Astrocyte of the hippocampus (primary cell): Measurements from ENCODE around the gene SGPP2.

ENCODE experiments used
- DNase-seq: peaks from one replicate; pipeline ENCODE4 v3.0.0; 2011; ENCODE audit warnings: low read depth, low spot score

SGPP2 gene

GRCh38 chr2:222470802-222471468, 46.6 kb downstream of the SGPP2 start:
- DNase-seq = no peak

DNA sequence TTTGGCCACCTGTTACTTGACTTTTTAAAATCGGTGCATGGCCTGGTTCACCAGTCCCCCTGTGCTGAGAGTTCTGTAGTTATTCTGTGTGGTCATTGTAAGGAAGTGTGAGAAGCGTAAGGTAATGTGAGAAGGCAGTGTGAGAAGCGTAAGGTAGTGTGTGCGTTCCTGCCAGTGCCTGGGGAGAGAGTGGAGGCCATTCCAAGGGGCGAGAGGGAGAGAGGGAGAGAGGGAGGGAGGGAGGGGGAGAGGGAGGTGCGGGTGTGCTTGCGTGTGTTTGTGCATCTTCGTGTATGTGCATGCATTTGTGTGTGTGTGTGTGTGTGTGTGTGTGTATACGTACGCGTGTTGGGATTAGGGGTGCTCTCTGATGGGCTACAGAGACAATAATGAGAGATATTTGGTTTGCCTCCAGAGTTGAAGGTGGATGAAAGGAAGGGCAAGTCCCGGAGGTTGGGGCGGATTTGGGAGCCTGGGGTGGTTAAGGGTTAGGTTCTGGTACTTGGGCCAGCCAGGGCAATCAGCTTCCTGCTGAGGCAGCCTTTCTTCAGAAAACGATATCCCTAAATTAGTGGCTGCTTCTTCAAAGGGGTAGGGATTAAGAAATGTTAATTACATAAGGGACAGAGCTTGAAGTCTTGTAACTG, 53.7 kb downstream of the SGPP2 start:
- DNase-seq = no peak

GRCh38 chr2:222479859-222480258, 55.5 kb downstream of the SGPP2 start:
- DNase-seq = no peak

DNA sequence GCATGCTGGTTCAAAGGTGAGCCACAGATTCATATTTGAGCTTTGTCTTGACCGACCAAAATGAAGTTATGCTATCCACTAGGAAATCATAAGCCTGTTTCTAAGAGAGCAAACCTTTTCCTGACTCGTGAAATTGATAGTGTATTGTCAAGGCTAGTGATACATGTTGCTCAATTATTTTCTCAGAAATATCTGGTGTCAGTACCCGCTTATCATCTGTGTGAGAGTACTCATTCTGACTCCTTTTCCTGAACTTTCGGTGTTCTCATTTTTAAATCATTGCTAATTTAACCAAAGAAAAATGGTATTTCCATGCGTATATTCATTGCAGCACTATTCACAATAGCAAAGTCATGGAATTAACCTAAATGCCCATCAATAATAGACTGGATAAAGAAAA, 56.2 kb downstream of the SGPP2 start:
- DNase-seq = no peak

DNA sequence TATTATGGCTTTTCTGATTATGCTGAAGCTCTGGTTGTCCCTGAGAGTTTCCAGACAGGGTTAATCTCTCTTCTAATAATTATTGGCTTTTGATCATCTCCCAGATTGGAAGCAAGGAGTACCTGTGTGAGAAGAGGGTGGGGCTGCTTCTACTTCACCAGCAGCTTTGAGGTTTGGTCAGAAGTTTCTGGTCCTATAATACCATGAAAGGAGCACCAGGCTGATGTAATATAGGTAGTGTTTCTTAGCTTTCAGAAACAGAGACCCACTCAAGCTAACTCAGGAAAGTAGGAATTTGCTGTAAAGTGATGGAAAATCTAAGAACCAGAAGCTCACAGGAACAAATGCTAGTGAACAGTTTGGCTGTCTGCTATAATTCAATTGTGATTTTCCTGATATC, 57.6 kb downstream of the SGPP2 start:
- no peak for DNase-seq

- DNase-seq = no peak
Observed at GRCh38 chr2:222483513-222484039, 59.2 kb downstream of the SGPP2 start.

GRCh38 chr2:222485367-222486211, 61.2 kb downstream of the SGPP2 start:
- DNase-seq = no peak

GRCh38 chr2:222490131-222490530, 65.8 kb downstream of the SGPP2 start:
- DNase-seq = no peak

- DNase-seq = no peak
Observed at GRCh38 chr2:222492683-222493082, 68.3 kb downstream of the SGPP2 start.

DNA sequence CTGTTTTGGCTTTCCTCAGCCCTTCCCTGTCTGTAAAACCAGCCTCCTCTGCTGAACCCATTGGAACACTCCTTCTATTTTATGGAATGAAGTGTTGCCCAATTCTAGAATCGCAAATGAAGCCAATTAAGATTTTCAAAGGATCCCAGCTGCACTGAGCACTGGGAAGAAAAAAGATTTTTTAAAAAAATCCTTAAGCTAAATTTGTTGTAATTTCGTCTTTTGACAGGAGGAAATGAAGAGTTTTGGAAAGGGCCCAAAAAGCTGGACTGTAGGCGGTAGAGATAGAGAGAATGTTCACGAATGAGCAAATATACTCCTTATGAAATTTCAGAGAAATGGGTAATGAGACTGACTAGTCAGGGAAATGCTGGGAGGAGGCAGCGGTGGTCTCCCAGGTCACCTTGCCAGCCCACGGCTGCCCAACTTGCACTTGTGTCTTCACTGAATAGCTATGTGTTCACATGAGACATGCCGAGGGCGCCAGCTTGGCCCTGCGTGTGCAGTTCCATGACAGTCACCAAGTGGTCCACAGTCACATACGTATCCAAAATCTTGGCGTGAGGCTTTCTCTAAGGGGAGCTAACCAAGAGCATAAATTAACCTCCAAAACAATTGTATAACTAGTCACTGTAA, 69.9 kb downstream of the SGPP2 start:
- DNase-seq = no peak

- no peak for DNase-seq
Observed at GRCh38 chr2:222495388-222495787, 71.0 kb downstream of the SGPP2 start.

DNA sequence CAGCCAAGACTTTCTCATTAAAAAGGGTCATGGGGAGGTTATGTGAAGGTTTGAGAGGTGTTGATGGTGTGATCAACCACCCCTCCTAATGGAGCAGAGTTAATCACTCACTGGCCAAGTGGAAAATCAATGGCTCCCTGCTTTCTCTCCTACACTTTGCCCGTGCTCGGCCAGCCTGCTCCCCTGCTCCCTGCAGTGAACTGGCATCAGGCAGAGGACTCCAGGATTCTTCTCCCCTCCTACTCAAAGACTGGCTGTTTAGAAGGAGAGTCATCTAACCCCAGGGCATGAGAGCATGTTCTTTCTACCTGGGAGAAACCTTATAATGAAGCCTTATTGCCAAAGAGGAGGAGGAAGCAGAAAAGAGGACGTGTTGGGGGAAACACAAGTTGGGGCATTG, 74.9 kb downstream of the SGPP2 start:
- no peak for DNase-seq

DNA sequence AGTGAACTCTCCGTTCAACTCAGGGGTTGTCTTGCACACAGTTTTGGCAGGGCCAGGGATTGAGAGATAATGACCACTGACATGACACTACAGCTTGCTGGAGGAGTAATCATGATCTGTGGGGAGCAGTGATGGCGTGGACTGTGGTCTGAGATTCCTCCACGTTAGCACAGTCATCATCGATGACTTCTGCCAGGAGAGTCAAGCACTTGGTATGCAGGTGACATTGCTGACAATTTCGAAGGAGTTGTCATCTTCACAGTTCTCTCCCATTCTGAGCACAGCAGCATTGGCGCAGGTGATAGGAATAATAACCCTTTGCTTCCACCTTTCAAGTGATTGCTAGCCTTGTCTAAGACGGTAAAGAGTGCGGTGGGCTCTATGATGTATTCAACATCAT, 79.8 kb downstream of the SGPP2 start:
- no peak for DNase-seq

DNA sequence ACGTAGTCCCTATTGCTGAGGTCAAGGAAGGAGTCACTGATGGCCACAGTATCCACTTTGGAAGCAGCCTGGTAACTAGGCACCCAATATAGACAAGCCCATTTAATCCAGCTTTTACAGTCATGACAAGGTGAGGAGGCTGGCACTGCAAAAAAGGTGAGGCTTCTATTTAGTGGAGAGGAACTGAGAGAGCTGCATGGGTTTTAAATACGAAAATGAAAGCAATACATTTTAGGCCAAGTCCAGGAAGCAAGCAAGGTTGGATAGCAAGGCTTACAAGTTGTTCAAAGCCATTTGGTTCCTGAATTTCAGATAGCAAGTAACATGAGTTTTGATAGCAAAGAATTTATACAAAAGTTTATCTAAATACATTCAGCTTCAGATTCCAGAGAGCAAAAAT, 80.4 kb downstream of the SGPP2 start:
- DNase-seq = no peak

DNA sequence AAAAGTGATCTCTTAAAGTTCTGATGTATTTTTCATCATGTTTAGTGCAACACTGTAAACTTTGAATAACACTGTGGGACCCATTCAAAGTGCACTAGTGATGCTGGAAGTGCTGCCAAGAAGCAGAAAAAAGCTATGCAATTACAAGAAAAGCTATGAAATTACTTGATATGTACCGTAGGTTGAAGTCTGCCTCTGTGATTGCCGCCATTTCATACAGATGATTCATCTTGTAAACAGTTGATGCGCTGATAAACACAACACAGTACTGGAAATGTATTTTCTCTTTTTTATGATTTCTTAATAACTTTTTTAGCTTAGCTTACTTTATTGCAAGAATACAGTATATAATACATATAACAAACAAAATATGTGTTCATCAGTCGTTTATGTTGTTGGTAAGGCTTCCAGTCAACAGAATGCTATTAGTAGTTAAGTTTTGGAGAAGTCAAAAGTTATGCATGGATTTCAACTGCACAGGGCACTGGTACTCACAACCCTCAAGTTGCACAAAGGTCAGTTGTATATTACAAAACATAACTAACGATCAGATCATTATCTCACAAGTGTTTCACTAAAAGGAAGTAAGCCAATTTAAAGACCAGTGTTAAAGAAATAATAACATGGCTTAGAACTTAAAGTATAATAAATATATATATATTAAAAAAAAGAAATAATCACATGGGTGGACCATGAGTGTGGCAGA, 82.0 kb downstream of the SGPP2 start:
- no peak for DNase-seq

DNA sequence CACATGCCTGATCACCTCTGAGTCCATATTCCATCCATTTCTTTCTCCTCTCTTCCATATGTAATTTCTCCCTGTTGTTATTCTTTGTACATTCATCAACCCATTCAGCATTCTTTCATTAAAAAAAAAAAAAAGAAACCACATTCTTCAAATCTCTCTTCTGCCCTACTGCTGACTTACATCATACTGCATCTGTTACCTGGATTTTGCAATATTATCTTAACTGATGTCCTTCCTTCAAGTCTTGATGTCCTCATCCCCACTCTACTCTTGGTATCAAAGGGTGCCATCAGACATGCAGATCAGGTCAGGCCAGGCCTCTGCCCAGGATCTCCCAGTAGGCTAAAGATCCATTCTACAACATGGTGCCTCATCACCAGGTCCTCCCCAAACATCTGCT, 90.6 kb downstream of the SGPP2 start:
- no peak for DNase-seq

DNA sequence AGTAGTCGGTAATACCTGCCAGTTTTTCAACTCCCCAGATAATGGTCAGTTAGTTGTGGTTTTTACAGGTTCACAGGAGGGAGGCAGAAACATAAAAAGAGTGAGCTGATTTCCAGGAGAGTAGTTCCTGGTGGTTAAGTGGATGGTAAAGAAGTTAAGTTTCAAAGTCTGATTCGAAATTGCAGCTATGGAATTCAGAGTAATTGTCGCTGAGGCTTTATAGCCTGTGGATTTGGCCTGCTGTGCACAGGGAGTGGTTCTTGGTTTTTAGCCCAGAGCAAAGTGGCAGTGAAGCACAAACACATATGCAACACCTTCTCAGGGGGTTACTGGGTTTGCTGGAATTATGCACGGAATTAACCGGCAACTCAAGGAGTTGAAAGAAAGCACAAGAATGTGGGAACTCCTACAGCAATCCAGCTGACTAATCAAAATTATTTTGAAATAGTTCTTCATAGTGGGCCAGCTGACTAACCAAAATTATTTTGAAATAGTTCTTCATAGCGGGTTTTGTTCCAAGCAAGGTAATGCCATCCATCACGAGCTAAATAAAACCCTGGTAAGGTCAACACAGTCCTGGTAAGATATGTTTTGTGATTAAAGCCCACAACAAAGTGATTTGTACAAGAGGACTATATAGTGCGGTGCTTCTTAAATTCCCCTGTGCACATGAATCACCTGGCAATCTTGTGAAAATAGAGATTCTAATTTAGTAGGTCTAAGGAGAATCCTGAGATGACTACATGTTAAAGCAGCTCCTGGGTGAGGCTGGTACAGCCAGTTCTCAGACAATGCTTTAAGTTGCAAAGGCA, 94.4 kb downstream of the SGPP2 start:
- peak; percentile 84 for DNase-seq

GRCh38 chr2:222521099-222521498, 96.8 kb downstream of the SGPP2 start:
- DNase-seq = no peak

- no peak for DNase-seq
Observed at GRCh38 chr2:222522082-222522481, 97.7 kb downstream of the SGPP2 start.

- DNase-seq = no peak
Observed at GRCh38 chr2:222523783-222524544, 99.6 kb downstream of the SGPP2 start.
